HG03342 (cell line): ENCODE data around the gene GFER.
"Not testable (repeated sequence)": the region's sequence is repeated elsewhere in the genome, so short reads cannot be mapped to it uniquely, and the experiment has no call there.

Experiments used
- ATAC-seq: cut with Tn5 transposase; IDR thresholded peaks from one replicate; pipeline ENCODE4 v1.9.1; 2021; ENCODE audit warnings: mild to moderate bottlenecking, moderate library complexity; ENCODE audit not compliant: unreplicated experiment

GFER gene

DNA sequence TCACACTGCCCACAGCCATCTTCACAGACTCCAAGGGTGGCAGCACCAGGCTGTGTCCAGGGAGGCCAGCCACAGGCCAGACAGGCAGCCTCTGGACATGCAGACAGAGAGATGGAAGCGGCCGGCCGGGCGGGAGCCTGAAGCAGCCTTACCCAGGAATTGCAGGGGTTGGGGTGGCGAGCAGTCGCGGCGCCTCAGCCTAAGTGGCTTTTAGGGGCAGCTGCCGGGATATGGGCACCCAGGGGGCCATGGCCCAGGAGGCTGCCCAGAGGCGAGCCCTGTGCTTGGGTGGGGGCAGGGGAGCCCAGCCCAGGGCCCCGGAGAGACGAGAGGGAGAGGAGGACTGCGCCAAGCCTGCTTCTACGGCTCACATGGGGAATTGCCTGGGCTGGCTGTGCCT is 41.3 kb downstream of the GFER start:
- no peak for ATAC-seq

DNA sequence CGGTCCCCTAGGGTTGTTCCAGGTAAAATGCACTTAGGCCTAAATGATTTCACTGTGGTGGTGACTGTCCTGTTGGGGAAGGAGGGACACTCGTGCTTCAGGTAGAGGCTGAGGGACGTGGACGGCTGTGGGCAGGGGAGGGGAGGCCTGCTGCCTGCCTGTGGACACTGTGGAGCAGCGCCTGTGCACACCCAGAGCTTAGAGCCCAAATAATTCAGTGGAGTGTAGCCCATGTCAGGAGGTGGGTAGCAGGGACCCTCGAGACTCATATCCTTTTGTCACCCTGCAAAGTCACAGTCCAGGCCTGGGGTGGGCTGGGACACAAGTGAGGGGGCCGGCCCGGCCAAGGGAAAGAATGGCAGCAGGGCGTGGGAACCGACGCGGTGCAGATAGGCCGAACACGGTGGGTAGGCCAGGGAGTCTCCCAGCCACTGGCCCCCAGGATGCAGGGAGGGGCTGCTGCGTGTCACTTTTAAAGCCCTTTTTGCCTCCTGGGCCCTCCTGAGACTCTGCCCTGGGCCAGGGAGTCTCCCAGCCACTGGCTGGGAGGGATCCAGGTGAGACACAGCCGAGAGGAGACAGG is 42.0 kb downstream of the GFER start:
- no peak for ATAC-seq

DNA sequence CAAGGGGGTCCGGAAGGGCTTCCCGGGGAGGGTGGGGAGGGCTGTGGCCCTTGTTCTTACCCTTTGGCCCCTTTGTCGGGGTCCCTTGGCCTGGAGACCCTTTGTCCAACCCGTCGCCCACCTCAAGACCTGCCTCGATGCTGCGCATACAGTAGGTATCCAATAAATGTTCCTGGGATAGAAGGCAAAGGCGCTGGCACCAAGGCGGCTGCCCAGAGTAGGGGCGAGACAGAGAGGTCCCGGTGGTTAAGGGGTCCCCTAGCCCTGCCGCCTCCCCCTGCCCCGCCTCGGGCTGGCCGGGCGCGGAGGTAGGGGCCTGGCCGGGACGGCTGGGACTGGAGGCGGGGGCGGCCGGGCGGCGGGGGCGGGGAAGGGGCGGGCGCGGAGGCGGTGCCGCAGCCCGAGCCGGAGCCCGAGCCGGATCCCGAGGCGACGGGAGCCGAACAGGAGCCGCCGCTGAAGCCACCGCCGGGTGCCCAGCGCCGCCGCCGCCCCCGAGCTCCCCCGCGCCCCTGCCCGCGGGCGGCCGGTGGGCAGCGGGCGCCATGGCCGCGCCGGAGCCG is 42.5 kb downstream of the GFER start, which contains the start of gene NHERF2:
TSS of gene NHERF2 (plus strand) at position 442 of the 563 bp plus-strand sequence. CDS start at position 546, 104 bp downstream.
- no peak for ATAC-seq

DNA sequence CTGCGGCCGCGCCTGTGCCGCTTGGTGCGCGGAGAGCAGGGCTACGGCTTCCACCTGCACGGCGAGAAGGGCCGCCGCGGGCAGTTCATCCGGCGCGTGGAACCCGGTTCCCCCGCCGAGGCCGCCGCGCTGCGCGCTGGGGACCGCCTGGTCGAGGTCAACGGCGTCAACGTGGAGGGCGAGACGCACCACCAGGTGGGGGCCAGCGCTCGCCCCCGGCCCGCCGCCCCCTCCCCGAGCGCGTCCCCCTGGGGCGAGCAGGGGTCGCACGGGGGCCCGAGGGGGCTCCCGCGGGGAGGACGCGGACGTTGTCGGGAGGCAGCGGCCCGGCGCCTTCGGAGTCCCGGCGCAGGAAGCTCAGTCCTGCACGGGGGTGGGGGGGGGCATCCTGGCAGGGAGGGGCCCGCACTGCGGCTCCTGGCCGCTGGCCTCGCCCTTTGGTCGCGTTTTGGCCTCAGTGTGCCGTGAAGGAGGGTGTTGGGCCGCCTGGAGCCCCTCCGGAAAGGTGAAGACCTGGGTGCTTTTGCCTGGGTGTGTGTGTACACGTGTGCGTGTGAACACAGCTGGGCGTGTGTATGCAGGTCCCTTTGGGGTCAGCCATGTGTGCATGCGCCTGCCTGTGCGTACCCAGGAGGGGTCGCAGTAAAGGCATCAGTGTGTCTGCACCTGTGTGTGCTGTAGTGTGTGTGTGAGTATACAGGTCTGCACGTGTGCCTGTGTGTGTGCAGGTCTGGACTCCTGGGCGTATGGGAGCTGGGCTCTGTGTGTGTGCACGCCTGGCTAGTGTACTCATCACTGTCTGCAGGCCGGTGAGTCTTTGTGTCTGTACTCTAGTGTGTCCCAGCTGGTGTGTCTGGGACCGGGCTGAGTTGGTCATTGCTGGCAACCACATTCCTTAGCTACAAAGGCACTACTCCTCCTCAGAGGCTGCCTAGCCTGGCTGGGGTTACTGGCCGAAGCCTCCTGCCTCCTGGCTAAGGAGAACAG is 43.3 kb downstream of the GFER start:
- ATAC-seq = no peak

- ATAC-seq = no peak
These were observed 44.2 kb downstream of the GFER start for GRCh38 chr16:2028146-2028545.

- ATAC-seq = no peak
These were observed 44.7 kb downstream of the GFER start for GRCh38 chr16:2028620-2029220.

DNA sequence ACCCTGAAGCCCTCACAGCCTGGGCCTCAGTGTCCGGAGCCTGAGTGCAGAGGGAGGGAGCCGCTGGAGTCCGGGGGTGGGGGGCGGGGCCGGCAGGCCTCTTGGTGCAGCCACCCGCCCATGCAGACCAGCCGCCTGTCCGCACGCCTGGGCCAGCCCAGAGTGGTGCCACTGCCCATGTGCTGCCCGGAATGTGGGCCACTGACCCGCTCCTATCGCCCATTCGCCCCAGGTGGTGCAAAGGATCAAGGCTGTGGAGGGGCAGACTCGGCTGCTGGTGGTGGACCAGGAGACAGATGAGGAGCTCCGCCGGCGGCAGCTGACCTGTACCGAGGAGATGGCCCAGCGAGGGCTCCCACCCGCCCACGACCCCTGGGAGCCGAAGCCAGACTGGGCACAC is 45.4 kb downstream of the GFER start:
- no peak for ATAC-seq

DNA sequence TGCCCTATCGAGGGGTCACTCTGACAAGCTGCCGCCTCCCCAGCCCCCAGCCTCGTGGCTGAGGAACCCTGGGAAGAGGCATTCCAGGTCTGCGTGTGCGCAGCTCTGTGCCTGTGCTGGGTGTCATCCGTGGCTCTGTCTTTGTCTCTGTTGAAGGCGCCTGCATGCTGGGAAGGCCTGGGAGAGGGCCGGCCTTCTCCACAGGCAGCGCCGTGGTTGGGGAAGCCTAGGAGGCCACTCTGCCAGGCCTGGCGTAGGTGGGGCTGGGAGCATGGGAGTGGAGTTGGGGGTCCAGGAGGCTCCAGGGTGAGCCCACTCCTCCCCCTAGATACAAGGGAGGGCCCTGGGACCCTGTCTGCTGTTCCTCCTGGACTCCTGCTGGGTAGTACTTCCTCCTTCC is 46.0 kb downstream of the GFER start:
- ATAC-seq = no peak

GRCh38 chr16:2031081-2031577 is 47.1 kb downstream of the GFER start:
- no peak for ATAC-seq

DNA sequence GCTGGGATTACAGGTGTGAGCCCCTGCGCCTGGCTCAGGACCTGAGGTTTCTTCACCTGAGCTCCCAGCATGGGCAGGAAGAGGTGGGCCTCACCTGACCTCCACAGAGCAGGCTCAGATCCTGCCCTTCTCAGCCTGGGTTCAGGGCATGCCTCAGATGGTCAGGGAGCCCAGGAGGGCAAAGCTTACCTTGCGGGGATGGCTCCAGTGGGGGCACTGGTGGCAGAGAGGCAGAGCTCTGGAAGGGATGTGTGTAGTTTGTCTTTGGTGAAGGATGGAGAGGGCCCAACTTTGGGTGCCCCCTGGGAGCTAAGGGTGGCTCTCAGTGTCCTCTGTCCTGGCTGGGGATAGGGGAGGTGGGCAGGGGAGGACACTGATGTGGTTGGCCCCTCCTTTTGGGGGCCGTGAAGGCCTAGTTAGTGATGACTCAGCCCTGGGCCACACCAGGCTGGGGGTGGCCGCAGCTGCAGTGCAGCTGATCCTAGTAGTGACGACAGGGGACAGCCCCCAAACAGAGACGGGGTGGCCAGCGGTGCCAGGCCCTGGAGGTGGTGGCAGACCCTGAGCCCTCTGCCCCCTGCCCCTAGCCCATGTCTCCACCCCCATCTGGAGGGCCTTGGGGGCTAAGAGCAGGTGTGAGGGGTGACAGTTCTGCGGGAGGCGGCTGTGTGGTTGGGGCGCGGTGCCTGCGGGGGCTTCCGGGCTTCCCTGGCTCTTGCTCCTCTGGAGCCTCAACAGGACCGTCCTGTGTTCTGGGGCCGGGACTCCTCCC is 48.5 kb downstream of the GFER start:
- ATAC-seq = no peak

- no peak for ATAC-seq
These were observed 49.3 kb downstream of the GFER start for GRCh38 chr16:2033057-2033908.

DNA sequence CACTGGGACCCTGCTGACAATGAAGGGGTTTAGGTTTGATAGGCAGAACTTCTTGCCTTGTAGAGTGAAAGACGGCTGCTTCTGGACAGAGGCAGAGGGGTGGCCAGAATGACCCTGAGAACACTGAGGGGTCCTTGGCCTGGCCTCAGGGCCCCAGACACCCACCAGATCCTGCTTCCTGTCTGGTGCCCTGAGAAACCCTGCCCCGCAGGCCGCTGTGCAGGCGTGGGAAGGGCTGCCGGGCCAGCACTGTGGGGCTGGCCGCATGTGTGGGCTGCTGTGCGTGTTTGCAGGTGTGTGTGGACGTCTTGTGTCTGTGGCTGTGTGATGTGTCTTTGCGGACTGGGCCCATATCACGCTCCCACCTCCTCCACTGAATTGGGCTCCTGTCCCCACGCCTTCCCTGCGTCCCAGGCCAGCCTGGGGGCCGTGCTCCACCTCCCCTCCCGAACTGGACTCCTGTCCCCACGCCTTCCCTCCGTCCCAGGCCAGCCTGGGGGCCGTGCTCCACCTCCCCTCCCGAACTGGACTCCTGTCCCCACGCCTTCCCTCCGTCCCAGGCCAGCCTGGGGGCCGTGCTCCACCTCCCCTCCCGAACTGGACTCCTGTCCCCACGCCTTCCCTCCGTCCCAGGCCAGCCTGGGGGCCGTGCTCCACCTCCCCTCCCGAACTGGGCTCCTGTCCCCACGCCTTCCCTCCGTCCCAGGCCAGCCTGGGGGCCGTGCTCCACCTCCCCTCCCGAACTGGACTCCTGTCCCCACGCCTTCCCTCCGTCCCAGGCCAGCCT is 50.1 kb downstream of the GFER start:
- not testable (repeated sequence) for ATAC-seq

DNA sequence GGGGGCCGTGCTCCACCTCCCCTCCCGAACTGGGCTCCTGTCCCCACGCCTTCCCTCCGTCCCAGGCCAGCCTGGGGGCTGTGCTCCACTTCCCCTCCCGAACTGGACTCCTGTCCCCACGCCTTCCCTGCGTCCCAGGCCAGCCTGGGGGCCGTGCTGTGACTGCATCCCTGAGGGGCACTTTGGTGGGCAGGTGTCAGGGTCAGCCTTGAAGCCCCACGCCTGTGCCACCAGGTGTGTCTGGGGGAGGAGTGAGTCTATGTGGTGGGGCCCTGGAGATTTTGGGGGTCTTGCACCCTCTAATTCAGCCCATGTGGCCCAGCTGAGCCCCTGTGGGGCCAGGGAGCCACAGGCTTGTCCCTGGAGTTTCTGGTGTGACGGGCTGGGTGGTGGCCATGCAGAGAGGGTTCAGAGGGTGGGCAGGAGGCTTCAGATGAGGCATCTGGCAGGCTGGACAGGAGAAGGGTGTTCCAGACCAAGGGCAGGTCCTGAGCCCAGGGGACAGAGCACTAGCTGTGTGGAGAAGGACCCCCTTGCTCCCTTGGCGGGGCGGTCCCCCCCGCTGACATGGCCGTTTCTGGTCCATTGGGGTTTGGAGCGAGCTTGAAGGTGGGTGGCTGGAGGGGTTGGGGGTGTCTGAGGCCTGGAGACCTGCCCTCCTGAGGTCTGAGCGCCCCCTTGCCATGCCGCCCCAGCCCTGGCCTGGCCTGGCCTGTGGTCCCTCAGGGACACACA is 50.9 kb downstream of the GFER start:
- ATAC-seq = no peak

GRCh38 chr16:2035431-2036199 is 51.6 kb downstream of the GFER start:
- ATAC-seq = no peak

- ATAC-seq = no peak
These were observed 52.4 kb downstream of the GFER start for GRCh38 chr16:2036200-2036966.

GRCh38 chr16:2037115-2037514 is 53.1 kb downstream of the GFER start:
- no peak for ATAC-seq
